GM19099 (cell line): ENCODE measurements around the gene CYP2C19.

Source experiments
- POLR2A ChIP-seq: IDR thresholded peaks from 3 replicates; pipeline ENCODE4 v1.6.1; 2011; ENCODE audit warnings: low read depth; ENCODE audit not compliant: insufficient read length; ENCODE audit errors: extremely low read depth

CYP2C19 gene

DNA sequence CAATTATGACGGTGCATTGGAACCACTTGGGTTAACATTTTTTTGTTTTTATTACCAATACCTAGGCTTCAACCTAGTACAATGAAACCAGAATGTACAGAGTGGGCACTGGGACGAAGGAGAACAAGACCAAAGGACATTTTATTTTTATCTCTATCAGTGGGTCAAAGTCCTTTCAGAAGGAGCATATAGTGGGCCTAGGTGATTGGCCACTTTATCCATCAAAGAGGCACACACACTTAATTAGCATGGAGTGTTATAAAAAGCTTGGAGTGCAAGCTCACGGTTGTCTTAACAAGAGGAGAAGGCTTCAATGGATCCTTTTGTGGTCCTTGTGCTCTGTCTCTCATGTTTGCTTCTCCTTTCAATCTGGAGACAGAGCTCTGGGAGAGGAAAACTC is at the start of gene CYP2C19:
Gene CYP2C19 (plus strand): TSS at position 289 of the 400 bp plus-strand sequence. CDS start 25 bp downstream, at position 314.
- no peak for TF ChIP-seq POLR2A

- no peak for TF ChIP-seq POLR2A
These were observed 36.6 kb upstream of the CYP2C19 start for GRCh38 chr10:94725871-94726270.

GRCh38 chr10:94735197-94735596 is 27.3 kb upstream of the CYP2C19 start:
- no peak for TF ChIP-seq POLR2A

DNA sequence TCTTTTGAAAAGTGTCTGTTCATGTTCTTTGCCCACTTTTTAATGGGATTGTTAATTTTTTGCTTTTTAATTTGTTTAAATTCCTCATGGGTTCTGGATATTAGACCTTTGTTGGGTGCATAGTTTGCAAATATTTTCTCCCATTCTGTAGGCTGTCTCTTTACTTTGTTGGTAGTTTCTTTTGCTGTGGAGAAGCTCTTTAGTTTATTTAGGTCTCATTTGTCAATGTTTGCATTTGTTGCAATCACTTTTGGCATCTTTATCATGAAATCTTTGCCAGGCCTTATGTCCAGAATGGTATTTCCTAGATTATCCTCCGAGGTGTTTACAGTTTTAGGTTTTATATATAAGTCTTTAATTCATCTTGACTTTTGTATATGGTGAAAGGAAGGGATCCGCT is 23.9 kb upstream of the CYP2C19 start:
- no peak for TF ChIP-seq POLR2A

DNA sequence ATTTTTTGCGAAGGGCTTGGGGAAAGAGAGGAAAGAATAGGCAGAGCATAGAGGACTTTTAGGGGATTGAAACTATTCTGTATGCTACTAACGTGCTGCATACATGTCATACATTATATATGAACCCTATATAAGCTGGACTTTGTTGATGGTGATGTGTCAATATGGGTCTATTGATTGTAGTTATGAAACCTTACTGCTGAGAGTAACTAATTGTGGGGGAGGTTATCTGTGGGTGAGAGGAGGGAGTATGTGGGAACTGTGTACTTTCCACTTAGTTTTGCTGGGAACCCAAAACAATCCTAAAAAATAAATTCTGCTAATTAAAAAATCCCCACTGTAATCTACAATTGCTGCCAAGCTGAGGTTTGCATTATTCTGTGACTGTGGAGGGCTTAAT is 15.3 kb upstream of the CYP2C19 start:
- TF ChIP-seq POLR2A, result no peak

- TF ChIP-seq POLR2A, result no peak
These were observed 14.6 kb upstream of the CYP2C19 start for GRCh38 chr10:94747838-94748237.

- no peak for TF ChIP-seq POLR2A
These were observed 4.6 kb upstream of the CYP2C19 start for GRCh38 chr10:94757916-94758315.

- no peak for TF ChIP-seq POLR2A
These were observed 1.8 kb upstream of the CYP2C19 start for GRCh38 chr10:94760586-94761178.

DNA sequence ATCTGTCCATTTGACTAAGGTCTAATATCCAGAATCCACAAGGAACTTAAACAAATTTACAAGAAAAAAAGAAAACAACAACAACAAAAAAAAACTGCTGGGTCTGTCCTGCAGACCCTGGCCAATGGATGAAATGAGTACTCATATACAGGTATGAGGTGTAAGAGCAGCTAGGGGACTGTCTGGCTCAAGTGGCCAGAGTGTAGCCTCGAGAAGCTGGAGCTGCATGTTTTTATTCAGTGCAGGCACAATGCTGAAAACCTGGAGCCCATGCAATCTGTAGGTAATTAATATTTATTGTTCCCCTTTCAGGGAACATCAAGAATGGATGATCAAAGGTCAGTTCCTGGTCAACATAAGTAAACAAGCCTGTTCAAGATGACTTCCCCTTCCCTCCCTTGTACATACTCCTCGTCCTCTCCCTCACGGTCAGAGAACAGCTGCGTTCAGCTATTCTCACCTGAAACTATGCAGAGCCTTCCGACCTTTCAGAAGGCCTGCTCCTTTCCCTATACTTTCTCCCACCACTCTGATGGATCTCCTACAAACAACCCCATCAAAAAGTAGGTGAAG is 15.5 kb downstream of the CYP2C19 start:
- TF ChIP-seq POLR2A, result no peak

DNA sequence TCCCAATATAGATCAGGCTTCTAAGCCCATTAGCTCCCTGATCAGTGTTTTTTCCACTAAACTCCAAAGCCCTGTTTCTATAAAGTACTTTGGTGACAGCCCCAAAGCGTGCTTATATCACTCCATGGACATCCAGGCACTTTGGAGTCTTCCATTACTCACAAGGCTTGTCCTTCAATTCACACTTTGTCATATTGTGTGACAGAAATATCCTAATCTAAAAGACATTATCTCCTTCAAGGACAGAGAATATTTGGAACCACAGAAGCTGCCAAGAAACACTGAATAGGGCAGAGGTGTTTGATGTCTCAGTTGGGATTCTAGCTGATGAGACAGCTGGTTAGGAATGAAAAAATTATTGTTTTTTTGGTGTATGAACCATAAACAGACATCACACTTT is 18.4 kb downstream of the CYP2C19 start:
- TF ChIP-seq POLR2A, result no peak

DNA sequence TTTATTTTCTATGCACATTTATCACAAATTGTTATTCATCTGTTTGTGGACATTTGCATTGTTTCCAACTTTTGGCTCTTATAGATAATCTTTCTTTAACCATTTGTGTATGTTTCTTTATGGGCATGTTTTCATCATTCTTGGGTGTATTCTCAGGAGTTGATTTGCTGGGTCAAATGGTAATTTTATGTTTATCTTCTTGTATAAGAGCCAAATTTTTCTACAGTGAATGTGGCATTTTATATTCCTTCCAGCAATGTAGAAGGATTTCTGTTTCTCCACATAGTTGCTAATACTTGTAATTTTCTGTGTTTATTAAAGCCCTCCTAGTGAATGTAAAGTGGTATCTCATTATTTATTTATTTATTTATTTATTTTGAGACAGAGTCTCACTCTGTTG is 21.8 kb downstream of the CYP2C19 start:
- no peak for TF ChIP-seq POLR2A

- no peak for TF ChIP-seq POLR2A
These were observed 22.7 kb downstream of the CYP2C19 start for GRCh38 chr10:94785211-94785610.

GRCh38 chr10:94803307-94803706 is 40.8 kb downstream of the CYP2C19 start:
- TF ChIP-seq POLR2A, result no peak

- no peak for TF ChIP-seq POLR2A
These were observed 83.7 kb downstream of the CYP2C19 start for GRCh38 chr10:94846204-94846603.

DNA sequence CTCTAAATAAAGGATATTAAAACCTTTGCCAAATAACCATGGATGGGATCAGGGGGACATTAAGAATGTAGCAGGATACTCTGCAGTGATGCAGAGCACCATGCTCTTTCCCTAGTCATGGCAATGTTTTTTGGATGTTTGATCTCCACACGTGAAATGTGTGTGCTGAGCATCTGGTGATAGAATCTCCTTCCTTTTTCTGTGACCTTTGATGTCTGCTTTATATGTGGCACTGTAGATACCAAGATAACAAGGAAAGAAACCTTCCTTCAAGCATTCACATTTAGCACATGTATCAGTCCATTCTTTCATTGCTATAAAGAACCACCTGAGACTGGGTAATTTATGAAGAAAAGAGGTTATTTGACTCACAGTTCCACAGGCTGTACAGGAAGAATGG is 88.3 kb downstream of the CYP2C19 start:
- TF ChIP-seq POLR2A, result no peak

- TF ChIP-seq POLR2A, result no peak
These were observed 88.8 kb downstream of the CYP2C19 start for GRCh38 chr10:94851263-94851662.

- no peak for TF ChIP-seq POLR2A
These were observed 90.0 kb downstream of the CYP2C19 start for GRCh38 chr10:94852438-94852837.
